ENCODE data around the gene ADAMTS4.

Gene ADAMTS4

GRCh38 chr1:161198897-161199431 is at the start of gene ADAMTS4:
Gene ADAMTS4 (minus strand): TSS chr1:161199054. CDS start chr1:161198627, 427 bp downstream.
- Mint-ChIP-seq H3K9me3 (no peaks in the 10 kb centered on the region), H3K27me3 (no peaks in the 10 kb centered on the region), H3K27ac (peak within 1 kb of the TSS; percentile 92 to 95), H3K4me3 (peak within 1 kb of the TSS; percentile 90 to 91), H3K4me1 (peaks cover 82% of the 10 kb centered on the region)
- ATAC-seq (no peak), DNase-seq (no peak)

GRCh38 chr1:161244888-161245287 is 46.0 kb upstream of the ADAMTS4 start:
- no peaks in the 10 kb centered on the region for H3K9me3 Mint-ChIP-seq
- H3K4me1 Mint-ChIP-seq = no peaks in the 10 kb centered on the region
- H3K27me3 Mint-ChIP-seq = peaks cover 6% of the 10 kb centered on the region
- DNase-seq (no peak), ATAC-seq (no peak)
- no peak overlapping the region for H3K27ac Mint-ChIP-seq
- no peak overlapping the region for H3K4me3 Mint-ChIP-seq

- H3K4me1 Mint-ChIP-seq = no peaks in the 10 kb centered on the region
- H3K9me3 Mint-ChIP-seq = no peaks in the 10 kb centered on the region
- H3K27ac Mint-ChIP-seq = no peak overlapping the region
- peaks cover 6% of the 10 kb centered on the region for H3K27me3 Mint-ChIP-seq
- H3K4me3 Mint-ChIP-seq = no peak overlapping the region
- DNase-seq = no peak
- no peak for ATAC-seq
These were observed 43.5 kb upstream of the ADAMTS4 start for GRCh38 chr1:161242313-161242712.

GRCh38 chr1:161241682-161242081 is 42.8 kb upstream of the ADAMTS4 start:
- H3K27me3 Mint-ChIP-seq = peaks cover 6% of the 10 kb centered on the region
- no peak for ATAC-seq
- H3K4me1 Mint-ChIP-seq = no peaks in the 10 kb centered on the region
- H3K4me3 Mint-ChIP-seq = no peak overlapping the region
- H3K27ac Mint-ChIP-seq = no peak overlapping the region
- no peaks in the 10 kb centered on the region for H3K9me3 Mint-ChIP-seq
- DNase-seq = no peak

GRCh38 chr1:161238039-161238473 is 39.2 kb upstream of the ADAMTS4 start, which contains the start of gene NR1I3:
Gene NR1I3 (minus strand): TSS chr1:161238203. CDS start chr1:161236565, 1,638 bp downstream.
- Mint-ChIP-seq H3K9me3 (no peaks in the 10 kb centered on the region), H3K27ac (no peak within 1 kb of the TSS), H3K4me3 (no peak within 1 kb of the TSS), H3K27me3 (peaks cover 6% of the 10 kb centered on the region), H3K4me1 (no peaks in the 10 kb centered on the region)
- DNase-seq = no peak
- ATAC-seq = no peak

- DNase-seq = no peak
These were observed 37.3 kb upstream of the ADAMTS4 start for GRCh38 chr1:161235957-161236775.

GRCh38 chr1:161233102-161233501 is 34.2 kb upstream of the ADAMTS4 start:
- DNase-seq (no peak), ATAC-seq (no peak)
- Mint-ChIP-seq H3K4me3 (no peak overlapping the region), H3K27ac (no peak overlapping the region), H3K9me3 (no peaks in the 10 kb centered on the region), H3K4me1 (peaks cover 1% of the 10 kb centered on the region), H3K27me3 (no peaks in the 10 kb centered on the region)

More at GRCh38 chr1:161235957-161236775, 37.3 kb upstream of the ADAMTS4 start:
- no peak overlapping the region for H3K27ac Mint-ChIP-seq
- peaks cover 6% of the 10 kb centered on the region for H3K27me3 Mint-ChIP-seq
- H3K4me1 Mint-ChIP-seq = no peaks in the 10 kb centered on the region
- no peak overlapping the region for H3K4me3 Mint-ChIP-seq
- H3K9me3 Mint-ChIP-seq = no peaks in the 10 kb centered on the region
- no peak for ATAC-seq

GRCh38 chr1:161230762-161231161 is 31.9 kb upstream of the ADAMTS4 start:
- no peak overlapping the region for H3K4me3 Mint-ChIP-seq
- DNase-seq (no peak), ATAC-seq (no peak)
- H3K9me3 Mint-ChIP-seq = no peaks in the 10 kb centered on the region
- no peaks in the 10 kb centered on the region for H3K27me3 Mint-ChIP-seq
- no peak overlapping the region for H3K27ac Mint-ChIP-seq
- H3K4me1 Mint-ChIP-seq = peaks cover 25% of the 10 kb centered on the region

- no peaks in the 10 kb centered on the region for H3K9me3 Mint-ChIP-seq
- peaks cover 32% of the 10 kb centered on the region for H3K4me1 Mint-ChIP-seq
- H3K27me3 Mint-ChIP-seq = no peaks in the 10 kb centered on the region
- no peak overlapping the region for H3K27ac Mint-ChIP-seq
- no peak overlapping the region for H3K4me3 Mint-ChIP-seq
- DNase-seq = no peak
- no peak for ATAC-seq
These were observed 31.0 kb upstream of the ADAMTS4 start for GRCh38 chr1:161229896-161230295.

GRCh38 chr1:161228032-161228431 is 29.2 kb upstream of the ADAMTS4 start:
- Mint-ChIP-seq H3K27ac (peak overlapping the region in 1 of 2 donors; percentile 61), H3K4me1 (peaks cover 43% of the 10 kb centered on the region), H3K4me3 (peak overlapping the region; percentile 100), H3K9me3 (no peaks in the 10 kb centered on the region), H3K27me3 (no peaks in the 10 kb centered on the region)
- DNase-seq = no peak
- ATAC-seq = no peak

GRCh38 chr1:161227196-161227871 is 28.5 kb upstream of the ADAMTS4 start:
- DNase-seq (peak; percentile 81 to 86), ATAC-seq (peak; percentile 65)
- Mint-ChIP-seq H3K27me3 (no peaks in the 10 kb centered on the region), H3K9me3 (no peaks in the 10 kb centered on the region), H3K4me3 (peak overlapping the region; percentile 100), H3K27ac (peak overlapping the region; percentile 3 to 85), H3K4me1 (peaks cover 43% of the 10 kb centered on the region)

- H3K4me3 Mint-ChIP-seq = peak overlapping the region; percentile 100
- H3K9me3 Mint-ChIP-seq = no peaks in the 10 kb centered on the region
- DNase-seq = no peak
- ATAC-seq = no peak
- H3K4me1 Mint-ChIP-seq = peaks cover 49% of the 10 kb centered on the region
- peak overlapping the region in 1 of 2 donors; percentile 85 for H3K27ac Mint-ChIP-seq
- H3K27me3 Mint-ChIP-seq = no peaks in the 10 kb centered on the region
These were observed 27.9 kb upstream of the ADAMTS4 start for GRCh38 chr1:161226759-161227158.

DNA sequence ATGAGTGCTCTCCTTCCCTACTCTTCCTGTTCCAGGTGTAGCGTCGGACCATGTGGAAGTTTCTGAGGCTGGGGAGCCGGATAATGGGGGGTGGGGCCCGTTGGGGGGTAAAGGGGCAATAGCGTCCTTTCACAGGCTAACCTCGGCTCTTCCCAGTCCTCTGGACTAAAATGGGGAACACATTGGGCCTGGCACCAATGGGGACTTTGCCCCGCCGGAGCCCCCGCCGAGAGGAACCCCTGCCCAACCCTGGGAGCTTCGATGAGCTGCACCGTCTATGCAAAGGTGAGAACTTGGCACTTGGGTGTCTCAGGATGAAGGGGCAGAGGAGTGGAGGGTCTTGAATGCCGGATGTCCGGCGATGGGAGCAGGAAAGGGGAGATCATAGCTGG is 27.5 kb upstream of the ADAMTS4 start:
- DNase-seq (no peak), ATAC-seq (no peak)
- H3K27ac Mint-ChIP-seq = peak overlapping the region; percentile 99 to 100
- peaks cover 52% of the 10 kb centered on the region for H3K4me1 Mint-ChIP-seq
- no peaks in the 10 kb centered on the region for H3K9me3 Mint-ChIP-seq
- H3K4me3 Mint-ChIP-seq = peak overlapping the region; percentile 100
- H3K27me3 Mint-ChIP-seq = no peaks in the 10 kb centered on the region

- H3K9me3 Mint-ChIP-seq = no peaks in the 10 kb centered on the region
- peak within 1 kb of the TSS; percentile 99 to 100 for H3K27ac Mint-ChIP-seq
- peaks cover 55% of the 10 kb centered on the region for H3K4me1 Mint-ChIP-seq
- peak; percentile 97 for ATAC-seq
- H3K4me3 Mint-ChIP-seq = peak within 1 kb of the TSS; percentile 100
- DNase-seq = peak; percentile 87 to 94
- no peaks in the 10 kb centered on the region for H3K27me3 Mint-ChIP-seq
These were observed 26.9 kb upstream of the ADAMTS4 start, which contains the start of gene TOMM40L for GRCh38 chr1:161225534-161226319. Gene TOMM40L (plus strand): TSS chr1:161226060. CDS start chr1:161226490, 430 bp downstream.

DNA sequence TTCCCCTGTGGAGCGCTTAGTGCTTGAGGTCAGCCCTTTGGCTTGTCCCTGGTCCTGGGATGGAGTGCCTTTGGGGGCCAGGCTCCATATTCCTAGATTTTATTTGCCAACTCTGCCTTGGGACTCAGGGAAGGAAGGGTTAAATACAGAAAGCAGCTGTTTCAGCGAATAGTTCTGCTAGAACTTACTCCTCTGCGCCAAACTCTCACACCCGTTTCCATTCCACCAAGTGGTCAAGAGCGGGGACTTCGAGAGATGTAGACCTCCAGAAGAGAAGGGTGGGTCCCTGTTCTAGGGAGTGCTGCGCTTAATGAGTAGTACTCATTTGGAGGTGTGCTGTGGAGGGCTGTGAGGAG is 26.3 kb upstream of the ADAMTS4 start:
- peaks cover 56% of the 10 kb centered on the region for H3K4me1 Mint-ChIP-seq

More for the DNA sequence above, 26.3 kb upstream of the ADAMTS4 start:
- Mint-ChIP-seq H3K27ac (peak overlapping the region in 1 of 2 donors; percentile 17), H3K4me3 (peak overlapping the region; percentile 11 to 31), H3K9me3 (no peaks in the 10 kb centered on the region), H3K27me3 (no peaks in the 10 kb centered on the region)
- DNase-seq = no peak
- no peak for ATAC-seq

All from stimulated activated naive CD8-positive, alpha-beta T cell treated with anti-CD3 and anti-CD28 coated beads, Interleukin-15, amount 100 ng/mL, for 72 hours (primary cell).